SK-N-SH (cell line): ENCODE data around the gene GNAT2. TPM values are rescaled to one million over a fixed set of nuclear protein-coding genes. Genes with fewer than 3 reads are reported as not detected.

Experiments used
- CTCF ChIA-PET: fragments of 300-600, 350-600 bp; formaldehyde crosslinking; extraction: SDS; loops from one replicate; lab custom pipeline; 2021; lab: Yijun Ruan, JAX
- POLR2A ChIA-PET: fragments of 350-600 bp; sonication (Branson Sonifier 250); formaldehyde crosslinking; extraction: SDS; loops from one replicate; lab custom pipeline; 2020; ENCODE audit warnings: antibody characterized with exemption, inconsistent platforms; lab: Yijun Ruan, JAX
- DNase-seq: peaks from one replicate; pipeline ENCODE4 v3.0.0; 2012
- H2AFZ ChIP-seq: fragments of 200-600 bp; sonication (generic); 2 replicates; pipeline ENCODE4 v1.8.1; 2016; ENCODE audit warnings: antibody characterized with exemption, mild to moderate bottlenecking, low read depth
- H3F3A ChIP-seq: fragments of 200-600 bp; sonication (generic); replicated peaks from 2 replicates; pipeline ENCODE3; 2016; ENCODE audit warnings: antibody characterized with exemption, mild to moderate bottlenecking; ENCODE audit not compliant: insufficient read depth
- H3K27ac ChIP-seq, 2 experiments: fragments of 200-500 bp in 1 of 2; fragments of 200-600 bp in 1 of 2; sonication (Bioruptor generic) in 1 of 2; sonication (generic), shearing (Covaris generic) in 1 of 2; 2 replicates each; pipeline versions ENCODE4 v1.5.1 to v1.6.1; 2014 to 2016; ENCODE audit warnings: low read depth in 2 of 2, inconsistent platforms in 1 of 2, low read length in 1 of 2, mild to moderate bottlenecking in 1 of 2, mixed read lengths in 1 of 2
- H3K27me3 ChIP-seq: fragments of 200-600 bp; sonication (generic), shearing (Covaris generic); 2 replicates; pipeline ENCODE4 v1.6.1; 2016; ENCODE audit warnings: mixed run types; ENCODE audit not compliant: insufficient read depth
- H3K36me3 ChIP-seq, 2 experiments: fragments of 200-500 bp in 1 of 2; fragments of 200-600 bp in 1 of 2; sonication (Bioruptor generic) in 1 of 2; sonication (generic) in 1 of 2; replicated peaks in 1 of 2; 2 replicates each; pipeline versions ENCODE3 to v1.5.1; 2014 to 2016; ENCODE audit warnings: low read length in 1 of 2, mild to moderate bottlenecking in 1 of 2; ENCODE audit not compliant: insufficient read depth in 2 of 2, control insufficient read depth in 1 of 2
- H3K4me1 ChIP-seq, 2 experiments: fragments of 200-500 bp in 1 of 2; fragments of 200-600 bp in 1 of 2; sonication (Bioruptor generic) in 1 of 2; sonication (generic), shearing (Covaris generic) in 1 of 2; 2 replicates each; pipeline versions ENCODE4 v1.5.1 to v1.6.1; 2014 to 2016; ENCODE audit warnings: low read depth in 1 of 2, low read length in 1 of 2, mixed run types in 1 of 2; ENCODE audit not compliant: insufficient read depth in 2 of 2, control insufficient read depth in 1 of 2
- H3K4me2 ChIP-seq: fragments of 200-600 bp; sonication (generic), shearing (Covaris generic); 2 replicates; pipeline ENCODE4 v1.6.1; 2017; ENCODE audit warnings: mixed run types
- H3K4me3 ChIP-seq, 2 experiments: fragments of 200-500 bp in 1 of 2; fragments of 200-600 bp in 1 of 2; sonication (Bioruptor generic) in 1 of 2; sonication (generic), shearing (Covaris generic) in 1 of 2; 2 replicates each; pipeline versions ENCODE4 v1.5.1 to v1.8.1; 2014 to 2016; ENCODE audit warnings: low read depth in 2 of 2, inconsistent platforms in 1 of 2, low read length in 1 of 2, mild to moderate bottlenecking in 1 of 2, mixed read lengths in 1 of 2, moderate library complexity in 1 of 2
- H3K79me2 ChIP-seq: fragments of 200-600 bp; sonication (generic); 2 replicates; pipeline ENCODE4 v1.8.1; 2017; ENCODE audit warnings: mild to moderate bottlenecking; ENCODE audit not compliant: insufficient read depth
- H3K9ac ChIP-seq: fragments of 200-600 bp; sonication (generic); 2 replicates; pipeline ENCODE4 v1.6.1; 2017; ENCODE audit warnings: mixed run types
- H3K9me2 ChIP-seq: fragments of 200-600 bp; sonication (generic); 2 replicates; pipeline ENCODE4 v1.6.1; 2017; ENCODE audit warnings: mixed run types
- H3K9me3 ChIP-seq: fragments of 200-600 bp; sonication (generic); 2 replicates; pipeline ENCODE4 v1.6.1; 2017; ENCODE audit warnings: mixed run types, mild to moderate bottlenecking, moderate library complexity
- H4K20me1 ChIP-seq: fragments of 200-600 bp; sonication (generic); 2 replicates; pipeline ENCODE4 v1.6.1; 2017; ENCODE audit warnings: mild to moderate bottlenecking, mixed run types; ENCODE audit not compliant: insufficient read depth
- CHD2 ChIP-seq: fragments of 150-350 bp; IDR thresholded peaks from 2 replicates; pipeline ENCODE4 v1.6.1; 2018; ENCODE audit warnings: low read length; ENCODE audit not compliant: partially characterized antibody
- FOXJ3 ChIP-seq: sonication (generic); formaldehyde crosslinking; IDR thresholded peaks from 2 replicates; pipeline ENCODE4 v1.5.1; 2020; ENCODE audit warnings: mild to moderate bottlenecking, missing genetic modification reagents
- GABPA ChIP-seq: IDR thresholded peaks from 2 replicates; pipeline ENCODE4 v1.4.0; 2012; ENCODE audit warnings: low read depth, mild to moderate bottlenecking
- GATA2 ChIP-seq: sonication (generic); formaldehyde crosslinking; IDR thresholded peaks from 2 replicates; pipeline ENCODE4 v1.5.0; 2020; ENCODE audit warnings: mild to moderate bottlenecking, missing genetic modification reagents
- POLR2AphosphoS5 ChIP-seq: IDR thresholded peaks from 2 replicates; pipeline ENCODE4 v1.6.1; 2012; ENCODE audit warnings: low read depth, low read length
- RFX5 ChIP-seq: IDR thresholded peaks from 2 replicates; pipeline ENCODE4 v1.6.1; 2012; ENCODE audit warnings: mild to moderate bottlenecking, improper control_type of control experiment, low read length
- TCF12 ChIP-seq: IDR thresholded peaks from 2 replicates; pipeline ENCODE4 v1.4.0; 2012
- TEAD4 ChIP-seq: IDR thresholded peaks from 2 replicates; pipeline ENCODE4 v1.4.0; 2012; ENCODE audit warnings: mild to moderate bottlenecking, borderline replicate concordance; ENCODE audit not compliant: insufficient read depth
- YY1 ChIP-seq: IDR thresholded peaks from 2 replicates; pipeline ENCODE4 v1.4.0; 2012; ENCODE audit warnings: low read depth, mild to moderate bottlenecking
- WGBS: methylation state at CpG from one replicate; pipeline ENCODE4 v1.1.6; 2017; ENCODE audit warnings: low lambda C conversion rate; 5-methylcytosine and 5-hydroxymethylcytosine counted together
- polyA plus RNA-seq, 3 experiments: library from polyadenylated mRNA; depleted of rRNA; stranded (reverse); fragments of >200 nt; gene quantifications; 2 replicates each; pipeline ENCODE4 v1.2.3, GENCODE V29; 2012
- TF ChIP-seq, protein P1 (sequence below): fragments of 150-350 bp; IDR thresholded peaks from 2 replicates; pipeline ENCODE4 v1.6.1; 2016; ENCODE audit warnings: mild to moderate bottlenecking, low read depth, low read length
- TF ChIP-seq, protein P2 (sequence below): IDR thresholded peaks from 2 replicates; pipeline ENCODE4 v1.6.1; 2012; ENCODE audit warnings: mild to moderate bottlenecking, low read depth, low read length, moderate library complexity

GNAT2 gene
- polyA plus RNA-seq, 1 of the 3 experiments (the other 2 are of a cell fraction): 0.16 TPM

DNA sequence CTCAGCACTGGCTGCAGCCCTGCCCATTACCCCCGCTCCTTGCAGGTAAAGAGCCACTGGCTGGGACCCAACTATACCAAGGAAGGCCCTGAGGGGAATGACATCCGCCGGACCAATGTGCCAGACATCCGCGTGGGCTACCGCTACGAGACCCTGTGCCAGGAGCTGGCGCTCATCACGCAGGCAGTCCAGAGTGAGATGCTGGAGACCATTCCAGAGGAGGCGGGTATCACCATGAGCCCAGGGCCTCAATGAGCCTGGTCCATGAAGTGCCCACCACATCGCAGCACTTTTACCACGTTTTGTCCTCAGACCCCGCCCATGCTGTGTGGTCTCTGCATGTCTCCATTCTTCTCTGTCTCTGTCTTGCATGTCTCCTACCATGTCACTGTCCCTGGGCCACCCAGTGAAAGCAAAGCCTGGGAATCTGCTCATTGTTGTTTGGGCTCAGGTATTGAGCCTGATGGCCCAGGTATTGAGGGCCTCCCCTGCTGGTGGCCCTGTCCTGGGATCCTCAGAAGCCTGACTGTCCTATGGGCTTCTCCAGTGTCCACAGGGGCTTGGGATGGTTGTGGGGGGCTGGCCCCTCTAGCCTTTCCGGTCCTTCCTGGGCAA lies 11.6 kb upstream of the GNAT2 start:
- no peak overlapping the region for H3K9ac ChIP-seq
- 92% methylated on average over 3 of the region's 14 CpGs for WGBS
- no peaks in the 10 kb centered on the region for H3K79me2 ChIP-seq
- ChIA-PET CTCF (interaction anchor here (0.9 to 11.9 kb wide), 13 partner anchors 9 to 175 kb away, joined by 3 to 114 read pairs (median 5); partner anchors contain the start of genes AMPD2, GNAI3 and GNAT2), POLR2A (interaction anchor here (1.7 to 4.3 kb wide), 3 partner anchors 10 to 82 kb away, joined by 7 to 26 read pairs (median 8); partner anchors contain the start of gene GNAI3)
- no peak overlapping the region for H2AFZ ChIP-seq
- peak overlapping the region in 1 of 2 experiments; percentile 97; a peak in 2 of 4 replicates for H3K27ac ChIP-seq
- peaks cover 20 to 54% of the 10 kb centered on the region in 2 experiments for H3K36me3 ChIP-seq
- no peaks in the 10 kb centered on the region; the same call in 1 of the 2 replicates for H3K9me3 ChIP-seq
- TF ChIP-seq CHD2 (no peak), RFX5 (no peak), YY1 (no peak), GABPA (no peak), POLR2AphosphoS5 (no peak), GATA2 (CRISPR knock-in tag) (no peak), FOXJ3 (CRISPR knock-in tag) (no peak), TEAD4 (no peak), TCF12 (no peak)
- TF ChIP-seq, protein P1, sequence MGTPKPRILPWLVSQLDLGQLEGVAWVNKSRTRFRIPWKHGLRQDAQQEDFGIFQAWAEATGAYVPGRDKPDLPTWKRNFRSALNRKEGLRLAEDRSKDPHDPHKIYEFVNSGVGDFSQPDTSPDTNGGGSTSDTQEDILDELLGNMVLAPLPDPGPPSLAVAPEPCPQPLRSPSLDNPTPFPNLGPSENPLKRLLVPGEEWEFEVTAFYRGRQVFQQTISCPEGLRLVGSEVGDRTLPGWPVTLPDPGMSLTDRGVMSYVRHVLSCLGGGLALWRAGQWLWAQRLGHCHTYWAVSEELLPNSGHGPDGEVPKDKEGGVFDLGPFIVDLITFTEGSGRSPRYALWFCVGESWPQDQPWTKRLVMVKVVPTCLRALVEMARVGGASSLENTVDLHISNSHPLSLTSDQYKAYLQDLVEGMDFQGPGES: no peak
- TF ChIP-seq, protein P2, sequence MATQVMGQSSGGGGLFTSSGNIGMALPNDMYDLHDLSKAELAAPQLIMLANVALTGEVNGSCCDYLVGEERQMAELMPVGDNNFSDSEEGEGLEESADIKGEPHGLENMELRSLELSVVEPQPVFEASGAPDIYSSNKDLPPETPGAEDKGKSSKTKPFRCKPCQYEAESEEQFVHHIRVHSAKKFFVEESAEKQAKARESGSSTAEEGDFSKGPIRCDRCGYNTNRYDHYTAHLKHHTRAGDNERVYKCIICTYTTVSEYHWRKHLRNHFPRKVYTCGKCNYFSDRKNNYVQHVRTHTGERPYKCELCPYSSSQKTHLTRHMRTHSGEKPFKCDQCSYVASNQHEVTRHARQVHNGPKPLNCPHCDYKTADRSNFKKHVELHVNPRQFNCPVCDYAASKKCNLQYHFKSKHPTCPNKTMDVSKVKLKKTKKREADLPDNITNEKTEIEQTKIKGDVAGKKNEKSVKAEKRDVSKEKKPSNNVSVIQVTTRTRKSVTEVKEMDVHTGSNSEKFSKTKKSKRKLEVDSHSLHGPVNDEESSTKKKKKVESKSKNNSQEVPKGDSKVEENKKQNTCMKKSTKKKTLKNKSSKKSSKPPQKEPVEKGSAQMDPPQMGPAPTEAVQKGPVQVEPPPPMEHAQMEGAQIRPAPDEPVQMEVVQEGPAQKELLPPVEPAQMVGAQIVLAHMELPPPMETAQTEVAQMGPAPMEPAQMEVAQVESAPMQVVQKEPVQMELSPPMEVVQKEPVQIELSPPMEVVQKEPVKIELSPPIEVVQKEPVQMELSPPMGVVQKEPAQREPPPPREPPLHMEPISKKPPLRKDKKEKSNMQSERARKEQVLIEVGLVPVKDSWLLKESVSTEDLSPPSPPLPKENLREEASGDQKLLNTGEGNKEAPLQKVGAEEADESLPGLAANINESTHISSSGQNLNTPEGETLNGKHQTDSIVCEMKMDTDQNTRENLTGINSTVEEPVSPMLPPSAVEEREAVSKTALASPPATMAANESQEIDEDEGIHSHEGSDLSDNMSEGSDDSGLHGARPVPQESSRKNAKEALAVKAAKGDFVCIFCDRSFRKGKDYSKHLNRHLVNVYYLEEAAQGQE: no peak
- H3K27me3 ChIP-seq: no peaks in the 10 kb centered on the region
- H3K4me3 ChIP-seq: no peak overlapping the region
- H3K9me2 ChIP-seq: no peaks in the 10 kb centered on the region
- peaks cover 7% of the 10 kb centered on the region; the same call in 1 of the 2 replicates for H4K20me1 ChIP-seq
- H3K4me2 ChIP-seq: no peak overlapping the region
- peaks cover 3 to 53% of the 10 kb centered on the region in 2 experiments; a peak in 3 of 4 replicates for H3K4me1 ChIP-seq
- peak; percentile 14 for DNase-seq
- H3F3A ChIP-seq: peaks cover 4% of the 10 kb centered on the region
